Hepatic stellate cell (primary cell): ENCODE results near the gene SLC4A4.

ENCODE experiments used
- DNase-seq: peaks from one replicate; pipeline ENCODE4 v3.0.0; 2011; ENCODE audit warnings: low spot score

Gene SLC4A4

GRCh38 chr4:71545168-71545567, 206.3 kb downstream of the SLC4A4 start:
- DNase-seq = no peak

DNA sequence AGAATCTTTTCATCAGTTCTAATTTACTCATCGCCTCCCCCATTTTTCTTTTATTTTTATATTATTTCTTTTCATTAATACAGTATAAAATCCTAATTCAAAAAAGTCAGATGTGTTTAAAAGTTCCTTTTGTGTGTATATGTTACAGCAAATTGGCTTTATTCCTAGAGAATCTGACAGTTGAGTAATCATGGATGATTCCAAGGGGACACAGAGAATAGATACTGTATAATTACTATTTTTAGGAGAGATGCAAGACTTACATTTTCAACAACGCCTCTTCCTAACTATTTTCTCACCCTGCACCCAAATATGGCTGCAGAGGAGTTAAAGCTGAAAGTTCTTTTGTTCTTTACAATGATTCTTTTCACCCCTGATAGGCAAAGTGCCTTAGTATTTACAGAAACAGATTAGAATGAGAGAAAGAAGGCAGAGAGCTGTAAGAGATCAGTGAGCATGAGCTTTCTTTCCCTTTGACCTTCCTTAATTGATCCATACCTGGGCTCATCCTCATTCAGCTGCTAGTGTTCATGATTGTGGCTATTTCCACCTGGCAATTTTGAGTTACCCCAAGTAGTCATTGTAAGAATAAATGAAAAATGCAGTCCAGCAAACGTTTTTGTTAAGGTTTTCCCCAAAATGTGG, 210.8 kb downstream of the SLC4A4 start:
- DNase-seq = no peak

DNA sequence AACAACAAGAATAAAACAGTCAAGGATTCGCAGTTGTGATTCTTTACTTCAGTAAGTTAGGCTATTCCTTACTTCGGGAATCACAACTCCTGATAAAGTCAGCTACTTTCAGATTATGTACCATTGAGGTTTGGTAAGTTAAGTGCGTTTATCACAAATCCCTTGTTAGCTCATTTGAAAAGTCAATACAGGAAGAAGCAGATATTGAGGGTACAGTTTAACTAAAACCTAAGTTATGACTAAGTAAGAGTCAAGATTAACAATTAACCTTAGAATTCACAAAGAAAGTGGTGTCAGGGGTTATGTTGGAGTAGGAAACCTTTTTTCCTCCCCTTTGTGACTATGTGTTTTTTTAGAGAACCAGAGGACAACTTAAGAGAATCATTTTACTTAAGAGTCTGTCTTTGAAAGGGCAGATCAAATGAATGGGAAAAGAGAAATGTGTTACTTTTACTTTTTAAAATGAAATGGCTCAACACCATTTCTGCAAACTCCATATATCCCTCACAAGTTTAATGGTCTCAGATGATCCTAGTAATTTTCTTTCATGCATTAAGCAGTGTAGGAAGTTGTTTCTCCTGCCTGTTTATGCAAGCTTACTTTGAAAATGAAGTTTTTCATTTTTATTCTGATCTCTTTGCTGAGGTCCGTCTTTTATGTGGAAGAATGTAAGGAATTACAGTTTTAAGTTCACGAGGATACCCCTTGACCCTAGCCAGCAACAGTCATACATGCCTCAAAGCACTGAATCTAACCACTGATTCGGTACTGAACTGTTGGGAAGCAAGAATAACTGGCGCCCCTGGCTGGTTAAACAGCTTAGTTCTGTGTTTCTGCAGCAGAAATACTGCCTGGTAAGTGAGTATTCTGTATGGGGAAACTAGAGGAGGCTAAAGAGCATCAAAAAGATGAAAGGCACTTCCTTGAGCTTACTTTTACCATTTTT, 211.7 kb downstream of the SLC4A4 start:
- peak; percentile 5 for DNase-seq

DNA sequence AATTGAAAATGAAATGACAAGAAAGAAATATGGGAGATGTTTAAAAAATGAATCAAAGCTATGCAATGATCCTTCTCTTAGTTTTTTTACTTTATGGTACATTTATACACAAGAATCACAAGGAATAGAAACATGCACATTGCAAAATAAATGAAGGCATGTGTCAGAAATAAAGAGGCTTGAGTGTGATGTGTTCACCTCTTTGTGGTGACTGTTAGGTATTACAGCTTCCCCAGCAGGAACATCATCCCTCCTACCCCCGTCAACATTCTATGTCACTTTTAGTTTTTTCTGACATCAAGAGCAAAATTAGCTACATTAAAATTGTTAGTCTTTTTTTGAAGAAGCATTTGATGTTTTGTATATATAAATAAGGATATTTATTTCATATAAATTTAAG, 214.8 kb downstream of the SLC4A4 start:
- DNase-seq = peak; percentile 2

GRCh38 chr4:71554025-71554424, 215.2 kb downstream of the SLC4A4 start:
- DNase-seq = no peak

GRCh38 chr4:71558248-71558647, 219.4 kb downstream of the SLC4A4 start:
- no peak for DNase-seq

- peak; percentile 1 for DNase-seq
These were observed 221.2 kb downstream of the SLC4A4 start for GRCh38 chr4:71559957-71560571.

DNA sequence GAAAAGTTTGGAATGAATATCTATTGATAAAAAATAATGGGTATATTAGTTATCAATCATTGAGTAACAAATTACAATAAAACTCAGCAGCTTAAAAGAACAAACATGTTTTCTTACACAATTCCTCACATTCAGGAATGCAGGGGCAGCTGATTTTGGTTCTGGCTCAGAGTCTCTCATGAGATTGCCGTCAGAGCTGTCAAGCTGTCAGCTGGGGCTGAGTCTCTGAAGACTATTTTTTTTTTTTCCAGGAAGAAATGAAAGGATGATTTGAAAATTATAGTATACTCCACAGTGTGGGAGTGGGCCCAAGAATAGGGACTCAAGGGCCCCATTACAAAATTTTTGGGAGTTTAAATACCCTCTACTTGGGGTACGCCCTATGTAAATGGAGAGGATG, 226.0 kb downstream of the SLC4A4 start:
- no peak for DNase-seq

DNA sequence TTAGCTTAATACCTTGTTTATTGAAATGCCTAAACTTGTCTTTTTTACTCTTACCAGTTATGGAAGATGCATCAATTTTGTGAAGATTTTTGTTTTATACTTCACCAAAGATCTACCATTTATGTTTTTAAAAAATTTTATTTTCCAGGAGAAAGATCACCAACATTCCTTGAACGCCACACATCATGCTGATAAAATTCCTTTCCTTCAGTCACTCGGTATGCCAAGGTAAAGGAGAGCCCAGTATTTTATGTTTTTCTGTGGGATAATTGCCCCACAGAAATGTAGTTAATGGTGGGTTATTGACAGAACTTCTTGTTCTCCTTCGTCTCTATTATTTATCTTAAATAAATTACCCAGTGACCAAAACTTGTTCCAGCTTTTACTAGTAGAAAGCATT, 228.0 kb downstream of the SLC4A4 start:
- DNase-seq = no peak

DNA sequence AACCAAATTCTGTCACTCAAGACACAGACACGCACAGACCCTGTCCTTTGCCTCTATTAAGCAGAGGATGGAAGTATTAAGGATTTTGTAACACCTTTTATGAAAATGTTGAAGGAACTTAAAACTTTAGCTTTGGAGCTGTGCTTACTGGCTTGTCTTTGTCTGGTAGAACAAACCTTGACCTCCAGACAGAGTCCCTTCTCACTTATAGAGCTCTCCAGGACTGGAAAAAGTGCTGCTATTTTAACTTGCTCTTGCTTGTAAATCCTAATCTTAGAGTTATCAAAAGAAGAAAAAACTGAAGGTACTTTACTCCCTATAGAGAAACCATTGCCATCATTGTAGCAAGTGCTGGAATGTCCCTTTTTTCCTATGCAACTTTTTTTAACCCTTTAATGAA, 229.3 kb downstream of the SLC4A4 start:
- DNase-seq = no peak

DNA sequence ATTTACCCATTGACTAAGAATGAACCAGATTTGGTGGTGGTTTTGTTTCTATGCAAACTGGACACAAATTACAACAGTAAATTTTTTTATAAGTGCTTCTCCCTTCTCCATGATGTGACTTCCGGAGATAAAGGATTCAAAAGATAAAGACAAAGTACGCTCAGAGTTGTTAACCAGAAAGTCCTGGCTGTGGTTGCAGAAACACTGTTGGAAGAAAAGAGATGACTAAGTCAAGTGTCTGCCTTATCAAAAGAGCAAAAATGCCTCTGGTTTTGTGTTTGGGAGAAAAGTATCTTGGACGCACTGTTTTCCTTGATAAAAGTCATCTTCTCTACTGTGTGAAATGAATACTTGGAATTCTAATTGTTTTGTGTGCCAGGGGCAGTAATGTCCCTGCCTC, 231.7 kb downstream of the SLC4A4 start:
- no peak for DNase-seq

DNA sequence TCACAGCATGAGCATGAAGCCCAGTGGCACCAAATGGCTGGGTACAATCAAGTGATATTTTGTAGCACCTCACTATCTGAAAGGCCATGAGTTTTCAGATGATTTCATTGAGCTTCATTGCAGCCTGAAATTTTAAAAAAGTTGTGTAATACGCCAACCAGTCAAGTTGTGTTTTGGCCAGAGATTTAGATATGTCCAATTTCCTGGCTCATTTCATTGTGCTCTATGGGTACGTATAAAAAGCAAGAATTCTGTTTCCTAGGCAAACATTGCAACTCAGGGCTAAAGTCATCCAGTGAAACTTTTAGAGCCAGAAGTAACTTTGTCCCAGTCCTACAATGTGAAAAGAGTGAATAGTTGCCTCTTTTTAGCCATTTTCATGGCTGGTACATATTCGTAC, 232.5 kb downstream of the SLC4A4 start:
- no peak for DNase-seq

DNA sequence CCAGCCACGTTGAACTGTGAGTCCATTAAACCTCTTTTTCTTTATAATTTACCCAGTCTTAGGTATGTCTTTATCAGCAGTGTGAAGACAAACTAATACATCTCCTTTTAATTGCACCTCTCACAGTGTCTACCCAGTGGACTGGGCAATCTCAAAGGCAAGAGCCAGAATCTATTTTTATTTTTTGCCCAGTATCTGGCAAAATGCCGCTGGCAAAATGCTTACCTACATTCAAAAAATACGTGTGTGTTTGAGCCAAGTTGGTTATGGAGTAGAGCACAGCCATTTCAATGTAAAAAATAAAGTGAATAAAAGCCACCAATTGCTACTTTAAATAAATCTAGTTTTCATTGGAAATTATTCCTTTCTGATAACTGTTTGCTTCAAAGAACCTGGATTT, 245.2 kb downstream of the SLC4A4 start:
- DNase-seq = no peak

DNA sequence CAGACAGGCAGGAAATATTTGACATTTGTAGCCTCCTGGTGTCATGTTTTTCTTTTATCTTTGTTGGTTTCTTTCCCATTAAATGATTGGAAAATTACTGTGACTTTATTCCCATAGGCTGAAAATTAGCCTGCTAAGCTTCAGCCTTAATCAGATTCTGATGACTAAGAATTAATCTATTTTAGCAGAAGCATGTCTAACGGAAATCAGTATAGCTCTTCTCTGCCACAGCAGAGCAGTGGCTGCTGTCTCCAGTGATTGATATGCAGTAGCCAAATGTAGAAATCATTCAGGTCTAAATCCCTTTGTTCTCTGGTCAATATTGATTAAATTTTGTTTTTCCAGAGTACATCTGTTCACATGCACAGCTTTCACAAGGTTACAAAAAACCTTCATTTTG, 245.8 kb downstream of the SLC4A4 start:
- no peak for DNase-seq

DNA sequence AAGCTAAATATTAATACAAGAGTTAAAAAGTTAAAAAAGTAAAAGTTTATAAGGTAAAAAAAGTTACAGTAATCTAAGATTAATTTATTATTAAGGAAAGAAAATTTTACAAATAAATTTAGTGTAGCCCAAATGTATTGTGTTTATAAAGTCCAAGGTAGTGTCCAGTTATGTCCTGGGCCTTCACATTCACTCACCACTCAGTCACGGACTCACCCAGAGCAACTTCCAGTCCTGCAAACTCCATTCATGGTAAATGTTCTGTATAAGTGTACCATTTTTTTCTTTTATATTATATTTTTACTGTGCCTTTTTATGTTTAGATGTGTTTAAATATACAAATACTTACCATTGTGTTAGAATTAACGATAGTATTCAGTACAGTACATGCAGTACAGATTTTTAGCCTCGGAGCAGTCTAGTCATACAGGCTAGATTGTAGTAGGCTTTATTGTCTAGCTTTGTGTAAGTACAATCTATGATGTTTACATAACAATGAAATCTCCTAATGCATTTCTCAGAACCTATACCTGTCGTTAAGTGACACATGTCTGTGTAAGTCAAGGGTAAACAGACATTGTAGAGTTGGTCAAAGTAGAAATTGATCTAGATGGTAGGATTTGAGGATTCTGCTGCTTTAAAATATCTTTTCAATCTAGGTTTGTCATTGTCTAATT, 247.4 kb downstream of the SLC4A4 start:
- DNase-seq = no peak

DNA sequence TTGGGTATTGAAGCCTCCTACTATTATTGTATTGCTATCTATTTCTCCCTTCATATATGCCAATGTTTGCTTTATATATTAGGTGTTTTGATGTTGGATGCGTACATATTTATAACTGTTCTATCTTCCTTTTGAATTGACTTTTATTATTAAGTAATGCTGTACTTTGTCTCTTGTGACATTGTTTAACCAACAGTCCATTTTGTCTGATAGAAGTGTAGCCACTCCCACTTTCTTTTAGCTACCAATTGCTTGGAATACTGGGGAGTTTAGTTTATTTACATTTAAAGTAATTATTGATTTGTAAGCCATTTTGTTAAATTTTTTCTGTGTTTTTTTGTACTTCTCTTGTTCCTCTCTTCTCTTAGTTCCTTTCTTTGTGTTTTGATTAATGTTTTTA, 249.2 kb downstream of the SLC4A4 start:
- DNase-seq = no peak

GRCh38 chr4:71592793-71593192, 254.0 kb downstream of the SLC4A4 start:
- DNase-seq = no peak

GRCh38 chr4:71593311-71593710, 254.5 kb downstream of the SLC4A4 start:
- DNase-seq = no peak

DNA sequence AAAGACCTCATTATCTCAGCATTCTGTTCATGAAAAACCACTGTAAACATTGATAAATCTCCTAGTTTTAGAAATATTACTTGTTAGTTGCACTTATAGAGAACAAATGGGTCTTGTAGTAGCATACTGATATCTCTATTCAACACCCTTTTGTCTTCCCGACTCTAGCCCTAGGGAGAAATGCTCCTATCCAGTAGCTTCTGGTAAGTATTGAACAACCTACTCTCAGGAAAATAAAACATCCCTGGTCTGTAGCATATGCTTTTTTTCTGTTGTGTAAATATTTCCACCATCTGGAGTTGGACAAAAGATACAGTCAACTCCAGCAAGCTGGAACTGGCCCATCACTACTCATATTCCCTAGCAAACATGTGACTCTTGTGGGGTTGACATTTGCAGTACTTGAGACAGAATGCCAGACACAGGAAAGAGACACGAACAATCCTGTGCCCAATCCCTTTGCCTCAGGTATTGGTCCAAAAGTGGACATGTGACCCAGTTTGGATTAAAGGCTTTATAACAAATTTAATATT, 256.8 kb downstream of the SLC4A4 start:
- DNase-seq = no peak

- no peak for DNase-seq
These were observed 260.8 kb downstream of the SLC4A4 start for GRCh38 chr4:71599578-71599977.

DNA sequence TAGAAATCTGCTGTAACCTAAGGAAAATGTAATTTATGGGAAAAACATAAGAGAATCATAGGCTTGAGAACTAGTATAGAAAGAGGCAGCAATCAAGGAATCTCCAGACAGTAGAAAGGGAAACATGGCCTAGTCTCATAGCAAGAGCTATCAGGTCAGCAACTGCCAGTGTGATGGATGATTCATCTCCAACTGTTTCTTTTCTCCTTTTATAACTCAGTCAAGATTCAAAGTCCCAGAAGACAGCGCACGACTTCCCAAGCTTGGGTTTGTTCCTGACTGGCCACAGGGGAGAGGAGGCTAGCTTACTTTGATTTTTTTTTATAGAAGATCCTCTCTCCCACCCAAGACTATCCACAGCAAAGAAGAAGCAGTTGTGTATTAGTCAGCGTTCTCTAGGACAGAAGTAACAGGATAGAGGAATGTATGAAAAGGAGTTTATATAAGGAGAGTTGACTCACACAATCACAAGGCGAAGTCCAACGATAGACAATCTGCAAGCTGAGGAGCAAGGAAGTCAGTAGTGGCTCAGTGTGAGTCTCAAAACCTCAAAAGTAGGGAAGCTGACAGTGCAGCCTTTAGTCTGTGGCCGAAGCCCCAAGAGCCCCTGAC, 263.6 kb downstream of the SLC4A4 start:
- no peak for DNase-seq

GRCh38 chr4:71604785-71605184, 266.0 kb downstream of the SLC4A4 start:
- DNase-seq = no peak
